Fibroblast of lung (primary cell): ENCODE results near the gene EZR. TPM values are rescaled to one million over a fixed set of nuclear protein-coding genes. Genes with fewer than 3 reads are reported as not detected.

Source experiments
- DNase-seq, 2 donors: peaks; one replicate each; pipeline versions ENCODE4 v3.0.0 to v3.0.0-alpha.2; 2010; ENCODE audit warnings: low read depth in 2 of 2
- H2AFZ ChIP-seq: 2 replicates; pipeline ENCODE4 v1.5.1; 2012; ENCODE audit warnings: low read length, control low read depth, inconsistent platforms
- H3K27ac ChIP-seq: 2 replicates; pipeline ENCODE4 v1.5.1; 2011; ENCODE audit warnings: low read length, control low read depth; ENCODE audit not compliant: insufficient read depth
- H3K27me3 ChIP-seq: 2 replicates; pipeline ENCODE4 v1.5.1; 2011; ENCODE audit warnings: mild to moderate bottlenecking, low read length; ENCODE audit not compliant: control insufficient read depth, insufficient read depth
- H3K36me3 ChIP-seq: 2 replicates; pipeline ENCODE4 v1.5.1; 2011; ENCODE audit warnings: low read length; ENCODE audit not compliant: control insufficient read depth, insufficient read depth
- H3K4me1 ChIP-seq: 2 replicates; pipeline ENCODE4 v1.5.1; 2011; ENCODE audit warnings: low read length; ENCODE audit not compliant: control insufficient read depth, insufficient read depth; ENCODE audit errors: extremely low read depth
- H3K4me2 ChIP-seq: 2 replicates; pipeline ENCODE4 v1.5.1; 2011; ENCODE audit warnings: low read length, control low read depth; ENCODE audit not compliant: insufficient read depth; ENCODE audit errors: extremely low read depth
- H3K4me3 ChIP-seq, 4 experiments: fragments of 200-600 bp in 1 of 4; sonication (generic) in 1 of 4; replicated peaks in 1 of 4; 2 replicates each; pipeline ENCODE4 v1.5.1; 2011 to 2016; ENCODE audit warnings: low read length in 4 of 4, low read depth in 3 of 4, mild to moderate bottlenecking in 3 of 4, control low read depth in 2 of 4, inconsistent platforms in 1 of 4, mixed read lengths in 1 of 4; ENCODE audit not compliant: insufficient read depth in 1 of 4; ENCODE audit errors: control extremely low read depth in 1 of 4
- H3K79me2 ChIP-seq: 2 replicates; pipeline ENCODE4 v1.5.1; 2012; ENCODE audit warnings: mild to moderate bottlenecking, low read length, inconsistent platforms; ENCODE audit not compliant: control insufficient read depth, insufficient read depth
- H3K9ac ChIP-seq: 2 replicates; pipeline ENCODE4 v1.5.1; 2011; ENCODE audit warnings: mild to moderate bottlenecking, low read length, control low read depth; ENCODE audit not compliant: insufficient read depth
- H3K9me3 ChIP-seq: 2 replicates; pipeline ENCODE4 v1.5.1; 2012; ENCODE audit warnings: low read depth, low read length; ENCODE audit not compliant: control insufficient read depth, insufficient read depth
- H4K20me1 ChIP-seq: 2 replicates; pipeline ENCODE4 v1.5.1; 2011; ENCODE audit warnings: low read length; ENCODE audit not compliant: control insufficient read depth, insufficient read depth; ENCODE audit errors: extremely low read depth
- EZH2 ChIP-seq: IDR thresholded peaks from 2 replicates; pipeline ENCODE4 v1.5.1; 2012; ENCODE audit warnings: low read length, control low read depth, mild to moderate bottlenecking; ENCODE audit errors: missing control alignments
- polyA plus RNA-seq, 2 donors: library from polyadenylated mRNA; depleted of rRNA in 1 of 2; stranded (reverse) in 1 of 2; unstranded in 1 of 2; fragments of >200 nt; gene quantifications; 2 replicates each; pipeline ENCODE4 v1.2.1, GENCODE V29; 2011 to 2012; ENCODE audit warnings: missing spikeins in 1 of 2
- total RNA-seq: library from RNA; depleted of rRNA; stranded (reverse); fragments of >200 nt; gene quantifications from 2 replicates; pipeline ENCODE4 v1.2.1, GENCODE V29; 2014
- TF ChIP-seq, protein P1 (sequence below), 2 donors: IDR thresholded peaks in 1 of 2; conservative IDR thresholded peaks in 1 of 2; 1 replicate in 1 of 2; 2 replicates in 1 of 2; pipeline ENCODE4 v1.5.1; 2011 to 2012; ENCODE audit warnings: low read length in 2 of 2, control low read depth in 1 of 2, inconsistent platforms in 1 of 2, low read depth in 1 of 2, mild to moderate bottlenecking in 1 of 2

The EZR gene
- total and polyA plus RNA-seq, 2 donors (not counting 1 experiment from before 2014, with no cell fraction given): 89.0 to 132 TPM

DNA sequence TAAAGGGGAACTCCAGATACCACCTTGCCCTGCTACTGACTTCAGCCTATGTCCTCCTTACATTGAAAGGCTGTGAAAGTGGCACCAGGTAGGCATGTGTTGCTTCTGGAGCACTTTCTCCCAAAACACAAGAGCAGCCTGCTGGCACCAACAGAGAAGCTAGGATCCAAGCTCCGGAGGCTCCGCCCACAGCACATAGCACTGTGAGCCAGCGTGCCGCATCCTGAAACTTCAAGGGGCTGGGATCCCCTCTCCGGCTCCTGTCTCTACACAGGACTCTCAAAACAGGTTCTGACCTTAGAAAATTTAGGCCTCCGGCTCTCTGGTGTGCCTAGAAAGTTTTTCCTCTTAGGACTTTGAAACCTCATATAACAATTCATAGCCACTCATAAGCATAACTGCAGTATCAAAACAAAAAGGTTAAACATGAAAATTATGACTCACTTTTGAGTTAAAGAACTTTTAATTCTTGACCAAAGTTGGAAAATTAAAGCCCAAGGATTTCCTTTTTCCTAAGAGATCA is 41.1 kb downstream of the EZR start:
- no peak overlapping the region for H3K9ac ChIP-seq
- TF ChIP-seq EZH2: no peak
- TF ChIP-seq, protein P1, sequence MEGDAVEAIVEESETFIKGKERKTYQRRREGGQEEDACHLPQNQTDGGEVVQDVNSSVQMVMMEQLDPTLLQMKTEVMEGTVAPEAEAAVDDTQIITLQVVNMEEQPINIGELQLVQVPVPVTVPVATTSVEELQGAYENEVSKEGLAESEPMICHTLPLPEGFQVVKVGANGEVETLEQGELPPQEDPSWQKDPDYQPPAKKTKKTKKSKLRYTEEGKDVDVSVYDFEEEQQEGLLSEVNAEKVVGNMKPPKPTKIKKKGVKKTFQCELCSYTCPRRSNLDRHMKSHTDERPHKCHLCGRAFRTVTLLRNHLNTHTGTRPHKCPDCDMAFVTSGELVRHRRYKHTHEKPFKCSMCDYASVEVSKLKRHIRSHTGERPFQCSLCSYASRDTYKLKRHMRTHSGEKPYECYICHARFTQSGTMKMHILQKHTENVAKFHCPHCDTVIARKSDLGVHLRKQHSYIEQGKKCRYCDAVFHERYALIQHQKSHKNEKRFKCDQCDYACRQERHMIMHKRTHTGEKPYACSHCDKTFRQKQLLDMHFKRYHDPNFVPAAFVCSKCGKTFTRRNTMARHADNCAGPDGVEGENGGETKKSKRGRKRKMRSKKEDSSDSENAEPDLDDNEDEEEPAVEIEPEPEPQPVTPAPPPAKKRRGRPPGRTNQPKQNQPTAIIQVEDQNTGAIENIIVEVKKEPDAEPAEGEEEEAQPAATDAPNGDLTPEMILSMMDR (conservative IDR thresholded peaks at IDR 0.05 in 1 of 2, IDR thresholded peaks at IDR 0.05 in 1 of 2; ENCODE audit: low read depth in 1 of 2, low read length in 2 of 2): no peak
- H3K36me3 ChIP-seq: peaks cover 31% of the 10 kb centered on the region
- no peaks in the 10 kb centered on the region for H4K20me1 ChIP-seq
- peaks cover 8% of the 10 kb centered on the region for H3K79me2 ChIP-seq
- no peak for DNase-seq
- H2AFZ ChIP-seq: no peak overlapping the region
- H3K4me2 ChIP-seq: no peak overlapping the region
- H3K9me3 ChIP-seq: no peaks in the 10 kb centered on the region
- H3K27ac ChIP-seq: no peak overlapping the region
- H3K4me1 ChIP-seq: no peaks in the 10 kb centered on the region
- H3K27me3 ChIP-seq: no peaks in the 10 kb centered on the region
- no peak overlapping the region for H3K4me3 ChIP-seq

DNA sequence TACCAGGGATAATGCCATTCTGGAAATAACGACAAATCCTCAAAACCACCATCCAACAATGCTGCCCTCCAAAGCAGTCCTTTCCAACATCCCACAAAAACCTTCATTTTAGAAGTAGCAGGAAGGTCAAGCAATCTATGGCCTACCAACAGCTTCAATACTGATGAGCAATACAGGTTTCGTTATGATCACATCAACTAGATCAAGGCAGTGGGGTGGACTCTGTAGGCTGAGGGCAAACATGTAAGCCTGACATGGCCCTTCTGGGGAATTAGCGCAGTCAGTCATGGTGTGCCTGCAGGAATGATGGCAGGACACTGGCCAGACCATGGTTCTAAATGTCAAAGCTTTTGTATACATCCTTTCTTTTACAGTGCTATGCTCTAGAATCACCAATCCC is 41.7 kb downstream of the EZR start:
- H3K36me3 ChIP-seq: peaks cover 26% of the 10 kb centered on the region
- H3K79me2 ChIP-seq: peaks cover 8% of the 10 kb centered on the region

DNA sequence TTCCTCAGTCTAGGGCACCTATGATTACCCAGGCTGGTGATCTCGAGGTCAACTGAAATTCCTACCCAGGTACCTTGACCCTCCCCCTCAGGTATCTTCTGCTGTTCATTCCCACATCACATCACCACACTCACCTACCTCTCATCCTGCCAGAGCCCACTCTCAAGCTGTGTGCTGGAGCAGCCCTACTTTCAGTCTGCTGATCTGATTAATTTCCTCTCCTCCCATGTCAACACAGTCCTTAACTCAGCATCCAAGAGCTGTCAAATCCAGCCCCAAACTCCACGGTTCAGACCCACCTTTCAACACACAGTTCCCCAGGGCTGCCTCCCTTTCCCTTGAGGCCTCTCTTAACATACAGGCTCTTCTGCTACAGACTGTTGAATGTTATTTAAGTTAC is 42.4 kb downstream of the EZR start:
- Histone ChIP-seq H3K79me2 (peaks cover 8% of the 10 kb centered on the region), H3K4me2 (no peak overlapping the region), H3K27ac (no peak overlapping the region), H3K9me3 (no peaks in the 10 kb centered on the region), H4K20me1 (no peaks in the 10 kb centered on the region), H3K27me3 (no peaks in the 10 kb centered on the region), H3K36me3 (peaks cover 27% of the 10 kb centered on the region), H3K9ac (no peak overlapping the region), H3K4me3 (no peak overlapping the region), H2AFZ (no peak overlapping the region), H3K4me1 (no peaks in the 10 kb centered on the region)
- DNase-seq: no peak
- TF ChIP-seq, protein P1 (conservative IDR thresholded peaks at IDR 0.05 in 1 of 2, IDR thresholded peaks at IDR 0.05 in 1 of 2; ENCODE audit: low read depth in 1 of 2, low read length in 2 of 2): no peak
- no peak for TF ChIP-seq EZH2

More for the DNA sequence above, 41.7 kb downstream of the EZR start:
- no peak overlapping the region for H3K4me3 ChIP-seq
- H3K9ac ChIP-seq: no peak overlapping the region
- H3K27ac ChIP-seq: no peak overlapping the region
- no peaks in the 10 kb centered on the region for H3K27me3 ChIP-seq
- no peaks in the 10 kb centered on the region for H3K9me3 ChIP-seq
- H4K20me1 ChIP-seq: no peaks in the 10 kb centered on the region
- no peak for TF ChIP-seq EZH2
- TF ChIP-seq, protein P1 (conservative IDR thresholded peaks at IDR 0.05 in 1 of 2, IDR thresholded peaks at IDR 0.05 in 1 of 2; ENCODE audit: low read depth in 1 of 2, low read length in 2 of 2): no peak
- DNase-seq: no peak
- H2AFZ ChIP-seq: no peak overlapping the region
- no peak overlapping the region for H3K4me2 ChIP-seq
- no peaks in the 10 kb centered on the region for H3K4me1 ChIP-seq
